ENCODE data around the gene DLG2.

DNA sequence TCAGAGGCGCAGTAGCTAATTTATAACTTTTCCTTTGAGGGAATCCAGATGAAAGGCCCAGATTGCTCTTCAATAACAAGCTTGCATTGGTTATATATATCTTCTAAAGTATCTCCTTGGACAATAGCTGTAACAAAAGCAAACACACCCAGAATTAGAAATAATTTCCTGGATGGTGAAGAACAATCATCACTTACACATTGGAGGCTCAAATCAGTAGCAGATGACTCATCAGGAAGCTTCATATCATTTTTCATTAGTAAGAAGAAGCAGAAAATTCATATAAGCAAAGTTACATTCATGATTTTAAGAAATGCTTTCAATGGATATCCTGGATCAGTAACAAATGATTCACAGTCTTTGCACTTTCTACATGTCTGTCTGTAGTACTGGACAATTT, 2167.3 kb downstream of the DLG2 start:
- TF ChIP-seq, protein P1, sequence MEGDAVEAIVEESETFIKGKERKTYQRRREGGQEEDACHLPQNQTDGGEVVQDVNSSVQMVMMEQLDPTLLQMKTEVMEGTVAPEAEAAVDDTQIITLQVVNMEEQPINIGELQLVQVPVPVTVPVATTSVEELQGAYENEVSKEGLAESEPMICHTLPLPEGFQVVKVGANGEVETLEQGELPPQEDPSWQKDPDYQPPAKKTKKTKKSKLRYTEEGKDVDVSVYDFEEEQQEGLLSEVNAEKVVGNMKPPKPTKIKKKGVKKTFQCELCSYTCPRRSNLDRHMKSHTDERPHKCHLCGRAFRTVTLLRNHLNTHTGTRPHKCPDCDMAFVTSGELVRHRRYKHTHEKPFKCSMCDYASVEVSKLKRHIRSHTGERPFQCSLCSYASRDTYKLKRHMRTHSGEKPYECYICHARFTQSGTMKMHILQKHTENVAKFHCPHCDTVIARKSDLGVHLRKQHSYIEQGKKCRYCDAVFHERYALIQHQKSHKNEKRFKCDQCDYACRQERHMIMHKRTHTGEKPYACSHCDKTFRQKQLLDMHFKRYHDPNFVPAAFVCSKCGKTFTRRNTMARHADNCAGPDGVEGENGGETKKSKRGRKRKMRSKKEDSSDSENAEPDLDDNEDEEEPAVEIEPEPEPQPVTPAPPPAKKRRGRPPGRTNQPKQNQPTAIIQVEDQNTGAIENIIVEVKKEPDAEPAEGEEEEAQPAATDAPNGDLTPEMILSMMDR (IDR thresholded peaks at IDR 0.05): no peak
- TF ChIP-seq POLR2A (IDR thresholded peaks at IDR 0.05): no peak
- TF ChIP-seq EP300 (IDR thresholded peaks at IDR 0.05): no peak

Data from ovary (tissue), 3 donors.